GM23248 (cell line): ENCODE measurements around the gene KRT8. TPM values are rescaled to one million over a fixed set of nuclear protein-coding genes. Genes with fewer than 3 reads are reported as not detected.

Experiments used
- DNase-seq: peaks from one replicate; pipeline ENCODE4 v3.0.0-alpha.2; 2015
- H2AFZ ChIP-seq: fragments of 200-600 bp; sonication (generic); 2 replicates; pipeline ENCODE4 v1.6.1; 2016; ENCODE audit warnings: antibody characterized with exemption
- H3F3A ChIP-seq: fragments of 200-600 bp; sonication (generic); 2 replicates; pipeline ENCODE4 v1.6.1; 2016; ENCODE audit warnings: mild to moderate bottlenecking, antibody characterized with exemption, mixed run types; ENCODE audit not compliant: insufficient read depth
- H3K27ac ChIP-seq: fragments of 200-600 bp; sonication (generic); 2 replicates; pipeline ENCODE4 v1.5.1; 2016; ENCODE audit warnings: mild to moderate bottlenecking
- H3K27me3 ChIP-seq: fragments of 200-600 bp; sonication (generic); replicated peaks from 2 replicates; pipeline ENCODE4 v1.6.1; 2016; ENCODE audit warnings: mild to moderate bottlenecking; ENCODE audit not compliant: insufficient read depth
- H3K36me3 ChIP-seq: fragments of 200-600 bp; sonication (generic); 2 replicates; pipeline ENCODE4 v1.6.1; 2016; ENCODE audit warnings: low read depth, mild to moderate bottlenecking
- H3K4me1 ChIP-seq: fragments of 200-600 bp; sonication (generic); 2 replicates; pipeline ENCODE4 v1.6.1; 2016; ENCODE audit warnings: mild to moderate bottlenecking; ENCODE audit not compliant: insufficient read depth
- H3K4me2 ChIP-seq: fragments of 200-600 bp; sonication (generic); one replicate; pipeline ENCODE4 v1.6.1; 2016; ENCODE audit warnings: mild to moderate bottlenecking; ENCODE audit not compliant: unreplicated experiment
- H3K4me3 ChIP-seq: fragments of 200-600 bp; sonication (generic); 2 replicates; pipeline ENCODE4 v1.5.1; 2016; ENCODE audit warnings: mild to moderate bottlenecking
- H3K79me2 ChIP-seq: fragments of 200-600 bp; sonication (generic); 2 replicates; pipeline ENCODE4 v1.6.1; 2016; ENCODE audit warnings: mild to moderate bottlenecking; ENCODE audit not compliant: insufficient read depth
- H3K9ac ChIP-seq: fragments of 200-600 bp; sonication (generic); 2 replicates; pipeline ENCODE4 v1.6.1; 2016; ENCODE audit warnings: mild to moderate bottlenecking
- H3K9me2 ChIP-seq: fragments of 200-600 bp; sonication (generic); 2 replicates; pipeline ENCODE4 v1.6.1; 2016; ENCODE audit warnings: mixed run types, mild to moderate bottlenecking, moderate library complexity; ENCODE audit not compliant: insufficient read depth
- H3K9me3 ChIP-seq: fragments of 200-600 bp; sonication (generic); one replicate; pipeline ENCODE4 v1.6.1; 2017; ENCODE audit warnings: low read depth
- H4K20me1 ChIP-seq: fragments of 200-600 bp; sonication (generic); 2 replicates; pipeline ENCODE4 v1.6.0; 2016; ENCODE audit not compliant: insufficient read depth
- EZH2 ChIP-seq: fragments of 200-600 bp; sonication (generic); IDR thresholded peaks from 2 replicates; pipeline ENCODE4 v1.6.1; 2018; ENCODE audit warnings: antibody characterized with exemption, mild to moderate bottlenecking; ENCODE audit not compliant: insufficient read depth, poor library complexity, severe bottlenecking
- EZH2phosphoT487 ChIP-seq: fragments of 200-600 bp; sonication (generic); IDR thresholded peaks from 2 replicates; pipeline ENCODE4 v1.6.1; 2018; ENCODE audit warnings: antibody characterized with exemption, moderate library complexity, mild to moderate bottlenecking, low read depth; ENCODE audit not compliant: insufficient read depth
- WGBS, 2 experiments: methylation state at CpG; one replicate each; pipeline ENCODE4 v1.1.6; 2015 to 2017; ENCODE audit warnings: low lambda C conversion rate in 2 of 2, low coverage in 1 of 2; ENCODE audit errors: missing lambda C conversion rate in 2 of 2; 5-methylcytosine and 5-hydroxymethylcytosine counted together
- in situ Hi-C: fragments of 300-500 bp; cut with MboI; formaldehyde crosslinking; loops from 2 replicates; pipeline ENCODE4 v1.15.0; 2020
- polyA plus RNA-seq: library from polyadenylated mRNA; unstranded; fragments of >200 nt; fragmentation: Nextera tagmentation; extraction: Ambion mirVana; gene quantifications from 2 replicates; pipeline ENCODE4 v1.2.1, GENCODE V29; 2016
- total RNA-seq: library from RNA; depleted of rRNA; stranded (reverse); fragments of >200 nt; shearing (Covaris generic); gene quantifications from 2 replicates; pipeline ENCODE4 v1.2.3, GENCODE V29; 2014

Gene KRT8
- total and polyA plus RNA-seq, 2 experiments from 2014 or later = 5.5 to 19.8 TPM

DNA sequence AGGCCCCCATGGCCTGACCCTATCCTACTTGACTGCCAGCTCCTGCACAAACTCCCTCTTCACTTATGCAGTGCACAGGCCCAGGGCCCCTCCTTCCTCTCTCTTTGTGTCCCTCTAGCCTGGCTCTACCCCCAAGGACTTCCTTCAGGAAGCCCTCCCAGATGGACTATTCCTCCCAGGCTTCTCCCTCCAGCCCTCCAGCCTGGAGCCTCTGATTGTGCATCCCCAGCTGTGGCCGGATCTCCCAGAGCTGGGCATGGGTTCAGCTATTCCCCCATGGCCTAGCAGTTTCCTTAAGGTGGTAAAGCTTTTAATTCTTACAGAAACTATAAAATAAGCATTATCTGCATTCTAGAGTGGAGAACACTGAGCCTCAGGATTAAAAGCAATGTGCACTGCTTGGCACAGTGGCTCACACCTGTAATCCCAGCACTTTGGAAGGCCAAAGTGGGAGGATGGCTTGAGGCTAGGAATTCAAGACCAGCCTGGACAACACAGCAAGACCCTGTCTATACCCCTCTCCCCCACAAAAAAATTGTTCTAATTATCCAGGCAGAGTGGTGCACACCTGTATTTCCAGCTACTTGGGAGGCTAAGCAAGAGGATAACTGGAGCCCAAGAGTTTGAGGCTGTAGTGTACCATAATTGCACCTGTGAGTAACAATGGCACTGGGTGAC, 16.8 kb upstream of the KRT8 start:
- Histone ChIP-seq H3K4me2 (no peak overlapping the region), H3K4me3 (no peak overlapping the region), H3K79me2 (no peaks in the 10 kb centered on the region), H3K4me1 (peaks cover 23% of the 10 kb centered on the region), H3K36me3 (no peaks in the 10 kb centered on the region), H2AFZ (no peak overlapping the region), H3K9me2 (no peaks in the 10 kb centered on the region), H3K9me3 (no peaks in the 10 kb centered on the region), H3K27me3 (no peaks in the 10 kb centered on the region), H3K9ac (no peak overlapping the region), H3F3A (peaks cover 19% of the 10 kb centered on the region), H3K27ac (no peak overlapping the region), H4K20me1 (no peaks in the 10 kb centered on the region)
- 60 to 79% methylated on average over 1 of the region's 1 CpG for WGBS, 2 experiments
- DNase-seq = no peak
- TF ChIP-seq EZH2phosphoT487 (no peak), EZH2 (no peak)
- in situ Hi-C loops = no loop called here

DNA sequence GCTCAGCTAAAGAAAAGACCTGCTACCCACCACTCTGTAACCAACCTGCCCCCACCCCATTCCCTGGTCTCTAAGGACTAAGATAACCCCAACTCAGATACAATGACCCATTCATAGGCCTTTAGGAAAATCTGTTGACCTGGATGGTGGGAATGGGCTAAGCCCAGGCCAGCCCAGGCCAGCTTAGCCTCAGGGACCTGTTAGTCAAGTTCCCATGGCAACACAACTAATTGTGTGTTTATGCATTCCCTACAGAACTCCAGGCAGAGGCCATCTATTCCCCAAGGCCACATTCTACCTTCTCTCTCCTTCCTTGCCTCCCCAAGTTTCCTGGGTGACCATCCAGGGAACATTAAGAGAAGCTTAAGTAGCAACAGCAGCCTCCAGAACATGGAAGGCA, 16.1 kb upstream of the KRT8 start:
- Histone ChIP-seq H3K36me3 (no peaks in the 10 kb centered on the region), H2AFZ (no peak overlapping the region), H3K9me3 (no peaks in the 10 kb centered on the region), H3K4me2 (no peak overlapping the region), H3K4me1 (peaks cover 16% of the 10 kb centered on the region), H3K79me2 (no peaks in the 10 kb centered on the region), H3K27ac (no peak overlapping the region), H3F3A (peaks cover 14% of the 10 kb centered on the region), H3K27me3 (no peaks in the 10 kb centered on the region), H3K9me2 (no peaks in the 10 kb centered on the region), H3K4me3 (no peak overlapping the region), H3K9ac (no peak overlapping the region), H4K20me1 (no peaks in the 10 kb centered on the region)
- TF ChIP-seq EZH2phosphoT487 (no peak), EZH2 (no peak)
- DNase-seq = peak; percentile 33
- in situ Hi-C loops = no loop called here

DNA sequence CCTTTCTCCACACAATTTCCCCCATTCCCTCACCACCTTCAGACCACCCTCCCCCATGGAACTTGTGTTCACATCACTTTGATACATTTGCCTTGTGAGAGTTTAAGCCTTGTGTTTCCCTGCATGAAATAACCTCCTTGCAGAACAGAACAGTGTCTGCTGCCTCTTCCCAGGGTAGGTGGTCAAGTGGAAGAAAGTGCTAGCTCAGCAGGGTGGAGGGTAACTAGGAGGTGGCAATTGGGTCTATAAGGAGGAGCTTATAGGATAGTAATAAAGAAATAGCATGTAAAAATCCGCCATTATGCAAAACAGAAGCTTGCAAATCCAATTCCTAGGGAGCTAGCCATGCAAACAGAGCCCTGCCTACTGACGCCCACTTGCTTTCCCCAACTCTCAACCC, 13.9 kb upstream of the KRT8 start:
- Histone ChIP-seq H3K27ac (no peak overlapping the region), H3K27me3 (no peaks in the 10 kb centered on the region), H3K4me2 (no peak overlapping the region), H3K36me3 (no peaks in the 10 kb centered on the region), H3K4me1 (no peaks in the 10 kb centered on the region), H3K9me2 (no peaks in the 10 kb centered on the region), H3K4me3 (no peak overlapping the region), H3K79me2 (no peaks in the 10 kb centered on the region), H3F3A (no peaks in the 10 kb centered on the region), H4K20me1 (no peaks in the 10 kb centered on the region), H3K9me3 (no peaks in the 10 kb centered on the region), H3K9ac (no peak overlapping the region), H2AFZ (no peak overlapping the region)
- in situ Hi-C loops = no loop called here
- WGBS, 2 experiments = 56 to 63% methylated on average over 2 of the region's 2 CpGs
- TF ChIP-seq EZH2phosphoT487 (no peak), EZH2 (no peak)
- DNase-seq = no peak

DNA sequence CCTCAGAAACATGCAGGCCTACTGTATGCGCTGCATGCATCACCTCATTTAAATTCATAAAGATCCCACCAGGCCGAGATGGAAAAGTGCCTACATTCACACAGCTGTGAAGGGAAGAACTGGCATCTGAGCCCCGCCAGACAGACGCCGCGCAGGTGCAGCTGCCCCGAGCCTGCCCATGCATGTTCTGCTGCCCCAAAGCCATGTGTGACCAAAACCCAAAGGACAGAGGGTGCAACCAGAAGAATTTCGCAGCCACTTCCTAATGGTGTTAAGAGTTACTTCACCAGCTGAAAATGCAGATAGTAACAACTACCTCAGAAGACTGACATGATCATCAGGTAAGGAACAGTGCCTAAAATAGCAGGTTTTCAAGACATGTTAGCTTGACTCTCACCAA, 13.5 kb upstream of the KRT8 start:
- TF ChIP-seq EZH2phosphoT487 (no peak), EZH2 (no peak)
- Histone ChIP-seq H3K27me3 (no peaks in the 10 kb centered on the region), H3K4me3 (no peak overlapping the region), H4K20me1 (no peaks in the 10 kb centered on the region), H3F3A (no peaks in the 10 kb centered on the region), H3K27ac (no peak overlapping the region), H3K36me3 (no peaks in the 10 kb centered on the region), H2AFZ (no peak overlapping the region), H3K4me1 (no peaks in the 10 kb centered on the region), H3K9me2 (no peaks in the 10 kb centered on the region), H3K9me3 (no peaks in the 10 kb centered on the region), H3K9ac (no peak overlapping the region), H3K79me2 (no peaks in the 10 kb centered on the region), H3K4me2 (no peak overlapping the region)
- WGBS, 2 experiments = 66 to 68% methylated on average over 8 of the region's 8 CpGs
- in situ Hi-C loops = no loop called here
- DNase-seq = no peak

DNA sequence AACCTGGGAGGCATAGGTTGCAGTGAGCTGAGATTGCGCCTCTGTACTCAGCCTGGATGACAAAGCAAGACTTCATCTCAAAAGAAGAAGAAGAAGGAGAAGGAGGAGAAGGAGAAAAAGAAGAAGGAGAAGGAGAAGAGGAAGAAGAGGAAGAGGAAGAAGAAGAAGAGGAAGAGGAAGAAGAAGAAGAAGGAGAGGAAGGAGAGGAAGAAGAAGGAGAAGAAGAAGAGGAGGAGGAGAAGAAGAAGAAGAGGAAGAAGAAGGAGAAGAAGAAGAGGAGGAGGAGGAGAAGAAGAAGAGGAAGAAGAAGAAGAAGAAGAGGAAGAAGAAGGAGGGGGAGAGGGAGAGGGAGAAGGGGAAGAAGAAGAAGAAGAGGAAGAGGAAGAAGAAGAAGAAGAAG, 12.9 kb upstream of the KRT8 start:
- H3K9me3 ChIP-seq = no peaks in the 10 kb centered on the region
- no peak overlapping the region for H2AFZ ChIP-seq
- no peaks in the 10 kb centered on the region for H3K9me2 ChIP-seq
- WGBS, 2 experiments = 90 to 100% methylated on average over 1 of the region's 1 CpG
- H3K4me1 ChIP-seq = no peaks in the 10 kb centered on the region
- TF ChIP-seq EZH2 (no peak), EZH2phosphoT487 (no peak)
- no peaks in the 10 kb centered on the region for H3K36me3 ChIP-seq
- no peak overlapping the region for H3K27ac ChIP-seq
- H3K4me2 ChIP-seq = no peak overlapping the region
- no peak overlapping the region for H3K4me3 ChIP-seq
- in situ Hi-C loops = no loop called here
- H3K9ac ChIP-seq = no peak overlapping the region
- DNase-seq = no peak
- H3K27me3 ChIP-seq = no peaks in the 10 kb centered on the region
- no peaks in the 10 kb centered on the region for H3F3A ChIP-seq
- H3K79me2 ChIP-seq = no peaks in the 10 kb centered on the region
- no peaks in the 10 kb centered on the region for H4K20me1 ChIP-seq
